Uterus (tissue), 4 donors: ENCODE results near the gene CACNB4. TPM values are rescaled to one million over a fixed set of nuclear protein-coding genes. Genes with fewer than 3 reads are reported as not detected.

Source experiments
- DNase-seq, 2 donors: peaks; one replicate each; pipeline ENCODE4 v3.0.0-alpha.2; 2019 to 2020
- H3K27ac ChIP-seq, 2 donors: fragments of 200-600 bp; sonication (generic); 1 replicate in 1 of 2; 2 replicates in 1 of 2; pipeline ENCODE4 v1.5.1; 2016 to 2018
- H3K27me3 ChIP-seq, 2 donors: fragments of 200-600 bp; sonication (generic); one replicate each; pipeline ENCODE4 v1.5.1; 2018 to 2019; ENCODE audit warnings: control low read depth in 1 of 2
- H3K36me3 ChIP-seq, 2 donors: fragments of 200-600 bp; sonication (generic); one replicate each; pipeline ENCODE4 v1.5.1; 2019; ENCODE audit warnings: control low read depth in 1 of 2
- H3K4me1 ChIP-seq, 2 donors: fragments of 200-600 bp; sonication (generic); one replicate each; pipeline ENCODE4 v1.5.1; 2018 to 2019; ENCODE audit warnings: control low read depth in 1 of 2
- H3K4me3 ChIP-seq, 2 donors: fragments of 200-600 bp; sonication (generic); 1 replicate in 1 of 2; 2 replicates in 1 of 2; pipeline ENCODE4 v1.5.1; 2018 to 2019; ENCODE audit warnings: mild to moderate bottlenecking in 1 of 2
- H3K9me3 ChIP-seq, 2 donors: fragments of 200-600 bp; sonication (generic); one replicate each; pipeline ENCODE4 v1.5.1; 2019; ENCODE audit warnings: control low read depth in 1 of 2
- POLR2A ChIP-seq, 2 donors: fragments of 450-650 bp; IDR thresholded peaks; one replicate each; pipeline ENCODE4 v1.6.1; 2016; ENCODE audit warnings: antibody characterized with exemption in 2 of 2, mild to moderate bottlenecking in 1 of 2, moderate library complexity in 1 of 2
- intact Hi-C: fragments of 100-400 bp; cut with DNase I; formaldehyde crosslinking; loops from one replicate; pipeline ENCODE4 v1.15.1; 2023; ENCODE audit warnings: low total_unique reads
- total RNA-seq, 4 donors: library from RNA; depleted of rRNA in 3 of 4; stranded (reverse); fragments of >200 nt in 3 of 4; gene quantifications; one replicate each; pipeline versions ENCODE4 v1.1.0 to v1.2.4, GENCODE V29; 2014 to 2023
- TF ChIP-seq, protein P1 (sequence below), 4 experiments: fragments of 200-600 bp in 2 of 4; fragments of 450-650 bp in 2 of 4; sonication (generic) in 2 of 4; IDR thresholded peaks; one replicate each; pipeline ENCODE4 v1.5.1; 2016 to 2019; ENCODE audit warnings: antibody characterized with exemption in 4 of 4, mild to moderate bottlenecking in 2 of 4, moderate library complexity in 1 of 4
- donor health status: DM: yes; HTN: yes; CAD: no.

The CACNB4 gene
- total RNA-seq, 4 donors from 2014 or later = 0.26 to 14.0 (median 1.6) TPM

DNA sequence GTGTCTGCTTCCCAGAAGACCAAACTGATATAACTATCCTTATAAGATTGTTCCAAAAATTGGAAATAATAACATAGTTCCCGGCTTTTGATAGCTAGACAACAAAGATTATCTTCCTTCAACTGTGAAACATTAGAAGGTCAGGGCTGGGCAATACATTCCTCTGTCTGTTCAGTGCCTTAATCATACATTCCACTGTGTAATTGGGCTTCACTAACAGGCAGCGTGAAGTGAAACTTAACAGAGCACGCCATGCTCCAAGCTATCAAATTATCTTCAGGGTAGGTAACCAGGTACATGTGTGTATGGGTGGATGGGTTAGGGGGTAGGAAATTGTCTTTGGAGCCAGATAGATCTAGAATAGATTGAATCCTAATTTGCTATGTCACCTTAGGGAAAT, 247.1 kb downstream of the CACNB4 start:
- no peaks in the 10 kb centered on the region for H3K27me3 ChIP-seq
- H3K4me3 ChIP-seq = no peak overlapping the region
- intact Hi-C loops = no loop called here
- no peak for DNase-seq
- H3K4me1 ChIP-seq = no peaks in the 10 kb centered on the region
- no peaks in the 10 kb centered on the region for H3K9me3 ChIP-seq
- no peak overlapping the region for H3K27ac ChIP-seq
- no peaks in the 10 kb centered on the region for H3K36me3 ChIP-seq
- TF ChIP-seq, protein P1, sequence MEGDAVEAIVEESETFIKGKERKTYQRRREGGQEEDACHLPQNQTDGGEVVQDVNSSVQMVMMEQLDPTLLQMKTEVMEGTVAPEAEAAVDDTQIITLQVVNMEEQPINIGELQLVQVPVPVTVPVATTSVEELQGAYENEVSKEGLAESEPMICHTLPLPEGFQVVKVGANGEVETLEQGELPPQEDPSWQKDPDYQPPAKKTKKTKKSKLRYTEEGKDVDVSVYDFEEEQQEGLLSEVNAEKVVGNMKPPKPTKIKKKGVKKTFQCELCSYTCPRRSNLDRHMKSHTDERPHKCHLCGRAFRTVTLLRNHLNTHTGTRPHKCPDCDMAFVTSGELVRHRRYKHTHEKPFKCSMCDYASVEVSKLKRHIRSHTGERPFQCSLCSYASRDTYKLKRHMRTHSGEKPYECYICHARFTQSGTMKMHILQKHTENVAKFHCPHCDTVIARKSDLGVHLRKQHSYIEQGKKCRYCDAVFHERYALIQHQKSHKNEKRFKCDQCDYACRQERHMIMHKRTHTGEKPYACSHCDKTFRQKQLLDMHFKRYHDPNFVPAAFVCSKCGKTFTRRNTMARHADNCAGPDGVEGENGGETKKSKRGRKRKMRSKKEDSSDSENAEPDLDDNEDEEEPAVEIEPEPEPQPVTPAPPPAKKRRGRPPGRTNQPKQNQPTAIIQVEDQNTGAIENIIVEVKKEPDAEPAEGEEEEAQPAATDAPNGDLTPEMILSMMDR (IDR thresholded peaks at IDR 0.05) = no peak
- TF ChIP-seq POLR2A (IDR thresholded peaks at IDR 0.05) = no peak

DNA sequence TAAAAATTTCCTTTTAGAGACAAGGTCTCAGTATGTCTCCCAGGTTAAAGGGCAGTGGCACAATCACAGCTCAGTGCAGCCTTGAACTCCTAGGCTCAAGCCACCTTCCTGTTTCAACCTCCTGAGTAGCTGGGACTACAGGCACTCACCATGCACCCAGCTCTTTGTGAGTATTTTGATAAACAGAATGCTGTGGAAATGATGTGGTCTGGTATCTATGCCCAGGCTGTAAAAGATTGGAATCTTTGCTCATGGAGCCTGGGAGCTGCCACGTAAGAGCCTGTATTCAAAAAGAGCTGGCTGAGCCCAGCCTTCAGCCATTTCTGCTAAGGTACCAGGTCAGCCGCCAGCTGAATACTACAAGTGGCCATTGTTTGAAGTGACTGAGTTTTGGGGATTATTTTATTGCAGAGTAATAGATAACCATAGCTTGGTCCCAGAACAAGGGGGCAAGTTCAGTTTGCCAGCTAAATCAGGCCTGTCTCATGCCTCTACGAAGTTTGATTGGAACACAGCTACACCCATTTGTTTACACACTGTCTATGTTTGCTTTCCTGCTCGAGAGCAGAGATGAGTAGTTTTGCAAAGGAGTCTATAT, 249.3 kb downstream of the CACNB4 start:
- no peak for DNase-seq
- intact Hi-C loops = no loop called here

DNA sequence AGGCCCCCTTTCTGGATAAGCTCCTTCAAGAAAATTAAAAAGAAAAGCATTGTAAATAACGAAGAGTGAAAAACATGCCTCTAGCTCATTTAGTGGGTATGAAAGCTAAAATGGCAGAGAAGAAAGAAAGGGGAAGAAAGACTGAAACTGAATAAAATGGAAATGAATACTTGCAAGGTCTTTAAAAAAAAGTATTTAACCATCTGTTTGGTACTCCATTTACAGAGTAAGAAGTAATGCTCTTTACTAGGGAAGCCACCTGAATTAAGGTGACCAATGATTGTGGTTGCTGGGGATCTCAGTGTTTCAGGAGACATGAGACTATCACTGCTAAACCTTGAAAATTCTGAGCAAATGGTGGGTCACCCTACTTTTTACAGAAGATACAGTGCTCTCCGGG, 253.0 kb downstream of the CACNB4 start:
- H3K27me3 ChIP-seq = no peaks in the 10 kb centered on the region
- H3K4me1 ChIP-seq = no peaks in the 10 kb centered on the region
- no peak overlapping the region for H3K4me3 ChIP-seq
- TF ChIP-seq, protein P1 (IDR thresholded peaks at IDR 0.05) = no peak
- TF ChIP-seq POLR2A (IDR thresholded peaks at IDR 0.05) = no peak
- H3K27ac ChIP-seq = no peak overlapping the region
- intact Hi-C loops = no loop called here
- no peaks in the 10 kb centered on the region for H3K9me3 ChIP-seq
- no peak for DNase-seq
- no peaks in the 10 kb centered on the region for H3K36me3 ChIP-seq

More for the DNA sequence above, 249.3 kb downstream of the CACNB4 start:
- Histone ChIP-seq H3K36me3 (no peaks in the 10 kb centered on the region), H3K4me1 (no peaks in the 10 kb centered on the region), H3K27me3 (no peaks in the 10 kb centered on the region), H3K9me3 (no peaks in the 10 kb centered on the region), H3K4me3 (no peak overlapping the region), H3K27ac (no peak overlapping the region)
- no peak for TF ChIP-seq POLR2A (IDR thresholded peaks at IDR 0.05)
- TF ChIP-seq, protein P1 (IDR thresholded peaks at IDR 0.05) = no peak

DNA sequence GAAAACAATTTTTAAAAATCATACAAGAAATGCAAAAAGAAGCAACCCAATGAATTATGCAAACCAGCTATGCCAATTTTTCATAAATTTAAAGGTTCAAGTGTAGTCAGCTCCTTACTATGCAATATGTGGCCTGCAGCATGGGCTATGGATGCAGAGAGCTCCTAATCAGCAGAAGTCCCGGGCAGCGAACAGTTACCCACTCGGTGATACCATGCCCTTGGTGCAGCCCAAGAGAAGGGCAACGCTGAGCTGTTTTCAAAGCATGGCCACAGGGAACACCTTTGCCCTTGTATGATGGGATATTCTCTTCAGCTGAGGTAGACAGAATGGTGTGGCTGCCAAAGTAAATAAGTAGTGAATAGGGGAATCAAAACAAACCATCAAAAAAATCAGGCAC, 253.4 kb downstream of the CACNB4 start:
- Histone ChIP-seq H3K9me3 (no peaks in the 10 kb centered on the region), H3K27me3 (no peaks in the 10 kb centered on the region), H3K27ac (no peak overlapping the region), H3K36me3 (no peaks in the 10 kb centered on the region), H3K4me3 (no peak overlapping the region), H3K4me1 (no peaks in the 10 kb centered on the region)
- intact Hi-C loops = no loop called here
- TF ChIP-seq, protein P1 (IDR thresholded peaks at IDR 0.05) = no peak
- no peak for TF ChIP-seq POLR2A (IDR thresholded peaks at IDR 0.05)
- no peak for DNase-seq

DNA sequence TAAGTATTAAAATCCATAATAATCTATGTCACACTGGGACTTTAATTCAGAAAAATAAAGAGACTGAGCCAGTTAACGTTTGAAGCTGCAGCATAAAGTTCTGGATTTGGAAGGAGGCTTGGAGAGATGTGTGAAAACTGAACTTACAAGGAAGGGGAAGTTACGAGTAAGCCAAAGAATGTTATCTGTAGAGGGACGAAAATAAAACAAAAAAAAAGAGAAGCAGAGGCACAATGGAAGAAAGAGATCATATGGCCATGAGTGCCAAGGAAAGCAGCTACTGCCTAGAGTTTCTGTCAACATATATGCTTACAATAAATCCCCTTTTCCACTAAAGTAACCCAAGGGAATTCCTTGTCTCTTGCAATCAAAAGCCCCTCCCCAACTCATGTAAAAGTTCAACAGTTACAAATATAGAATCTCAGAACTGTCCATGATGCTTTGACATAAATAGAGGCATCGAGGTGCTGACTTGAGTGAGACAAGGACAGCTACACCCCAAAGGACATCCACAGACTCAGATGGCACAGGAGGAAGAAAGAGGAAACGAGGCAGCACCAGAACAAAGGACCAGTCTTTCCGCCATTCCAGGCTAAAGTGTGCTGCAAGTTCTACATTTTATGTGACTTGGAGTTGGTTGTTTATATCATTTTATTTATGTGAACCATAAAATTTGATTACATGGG, 254.5 kb downstream of the CACNB4 start:
- intact Hi-C loops = no loop called here
- no peak for DNase-seq
- Histone ChIP-seq H3K4me3 (no peak overlapping the region), H3K36me3 (no peaks in the 10 kb centered on the region), H3K27ac (no peak overlapping the region), H3K9me3 (no peaks in the 10 kb centered on the region), H3K4me1 (no peaks in the 10 kb centered on the region), H3K27me3 (no peaks in the 10 kb centered on the region)
- TF ChIP-seq POLR2A (IDR thresholded peaks at IDR 0.05) = no peak
- TF ChIP-seq, protein P1 (IDR thresholded peaks at IDR 0.05) = no peak
